ENCODE results near the gene CREB5.

- TF ChIP-seq CTCF (IDR thresholded peaks at IDR 0.05), result no peak
- TF ChIP-seq POLR2AphosphoS5 (IDR thresholded peaks at IDR 0.05), result no peak
- no peak for TF ChIP-seq POLR2A (IDR thresholded peaks at IDR 0.05)
These were observed 5.1 kb downstream of the CREB5 start for GRCh38 chr7:28417321-28417940.

Data from breast epithelium (tissue), 3 donors.